Fibroblast of skin of right quadriceps (primary cell): ENCODE results near the gene UCK2.

Experiments
- DNase-seq: peaks from one replicate; pipeline ENCODE4 v3.0.0-alpha.2; 2013

UCK2 gene

GRCh38 chr1:165945911-165946310 is 118.5 kb downstream of the UCK2 start:
- DNase-seq = no peak

GRCh38 chr1:165947797-165948455 is 120.5 kb downstream of the UCK2 start:
- no peak for DNase-seq

- peak; percentile 14 for DNase-seq
Observed at GRCh38 chr1:165949335-165950130, 122.1 kb downstream of the UCK2 start.

- DNase-seq = peak; percentile 83
Observed at GRCh38 chr1:165954940-165955339, 127.5 kb downstream of the UCK2 start.

GRCh38 chr1:165958306-165958705 is 130.9 kb downstream of the UCK2 start:
- DNase-seq = no peak

GRCh38 chr1:165960136-165960535 is 132.7 kb downstream of the UCK2 start:
- DNase-seq = peak; percentile 20

GRCh38 chr1:165960881-165961280 is 133.5 kb downstream of the UCK2 start:
- DNase-seq = no peak
